ENCODE data around the gene TRAF1.

The TRAF1 gene

DNA sequence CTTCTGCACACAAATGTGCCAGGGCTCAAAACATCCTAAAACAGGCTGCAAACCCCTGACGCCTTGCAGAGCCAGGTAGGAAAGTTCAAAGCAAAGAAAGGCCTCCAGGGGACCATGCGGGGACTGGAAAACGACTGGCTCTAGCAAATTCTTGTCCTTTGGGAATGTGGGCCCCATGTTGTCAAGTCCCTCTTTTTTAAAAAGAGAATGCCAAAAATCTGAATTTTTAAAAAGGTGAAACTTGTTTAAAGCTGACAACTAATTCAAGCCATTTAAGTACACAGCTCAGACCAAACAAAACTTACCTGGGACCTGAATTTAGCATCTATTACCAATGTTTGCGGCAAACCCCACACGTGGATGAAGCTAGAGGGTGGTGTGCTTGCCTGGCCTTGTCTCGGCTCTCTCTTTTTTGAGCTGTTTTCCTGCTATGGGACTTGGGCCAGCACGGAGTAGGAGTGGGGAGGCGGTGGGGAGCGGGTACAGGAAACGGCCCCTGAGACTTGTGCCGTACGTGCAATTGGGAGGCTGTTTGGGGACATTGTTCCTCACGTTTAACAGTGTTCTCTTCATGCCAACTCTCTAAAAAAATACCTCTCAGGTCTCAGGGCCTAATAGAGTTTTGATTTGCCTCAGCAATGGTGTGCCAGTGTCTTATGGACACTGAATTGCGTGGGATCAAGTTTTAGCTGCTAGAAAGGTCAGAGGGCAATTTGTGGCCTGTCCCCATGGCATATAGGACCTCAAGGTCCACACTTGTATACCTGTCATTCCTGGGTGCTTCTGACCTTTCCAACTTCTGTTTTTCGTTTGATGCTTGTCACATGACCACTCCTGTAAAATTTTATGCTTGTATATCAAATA lies 34.5 kb downstream of the TRAF1 start:
- Histone ChIP-seq H3K4me1 (ENCODE audit: control insufficient read depth, insufficient read depth, low read length) (peaks cover 16% of the 10 kb centered on the region; the same call in 1 of the 2 replicates), H3K36me3 (ENCODE audit: control insufficient read depth, insufficient read depth, low read length) (no peaks in the 10 kb centered on the region), H3K4me3 (ENCODE audit: low read depth, low read length) (no peak overlapping the region), H3K9me3 (ENCODE audit: control insufficient read depth, insufficient read depth, low read depth, low read length) (no peaks in the 10 kb centered on the region), H3K9ac (ENCODE audit: low read length) (no peak overlapping the region), H3K27ac (ENCODE audit: low read depth, low read length) (no peak overlapping the region), H3K27me3 (ENCODE audit: control insufficient read depth, insufficient read depth, low read length) (peaks cover 23% of the 10 kb centered on the region)

GRCh38 chr9:120891245-120891883 lies 35.2 kb downstream of the TRAF1 start:
- H3K9me3 ChIP-seq (ENCODE audit: control insufficient read depth, insufficient read depth, low read depth, low read length): no peaks in the 10 kb centered on the region
- no peak overlapping the region for H3K27ac ChIP-seq (ENCODE audit: low read depth, low read length)
- H3K36me3 ChIP-seq (ENCODE audit: control insufficient read depth, insufficient read depth, low read length): no peaks in the 10 kb centered on the region
- peaks cover 14% of the 10 kb centered on the region; the same call in 1 of the 2 replicates for H3K4me1 ChIP-seq (ENCODE audit: control insufficient read depth, insufficient read depth, low read length)
- no peak overlapping the region for H3K9ac ChIP-seq (ENCODE audit: low read length)
- H3K4me3 ChIP-seq (ENCODE audit: low read depth, low read length): no peak overlapping the region
- peaks cover 23% of the 10 kb centered on the region for H3K27me3 ChIP-seq (ENCODE audit: control insufficient read depth, insufficient read depth, low read length)

DNA sequence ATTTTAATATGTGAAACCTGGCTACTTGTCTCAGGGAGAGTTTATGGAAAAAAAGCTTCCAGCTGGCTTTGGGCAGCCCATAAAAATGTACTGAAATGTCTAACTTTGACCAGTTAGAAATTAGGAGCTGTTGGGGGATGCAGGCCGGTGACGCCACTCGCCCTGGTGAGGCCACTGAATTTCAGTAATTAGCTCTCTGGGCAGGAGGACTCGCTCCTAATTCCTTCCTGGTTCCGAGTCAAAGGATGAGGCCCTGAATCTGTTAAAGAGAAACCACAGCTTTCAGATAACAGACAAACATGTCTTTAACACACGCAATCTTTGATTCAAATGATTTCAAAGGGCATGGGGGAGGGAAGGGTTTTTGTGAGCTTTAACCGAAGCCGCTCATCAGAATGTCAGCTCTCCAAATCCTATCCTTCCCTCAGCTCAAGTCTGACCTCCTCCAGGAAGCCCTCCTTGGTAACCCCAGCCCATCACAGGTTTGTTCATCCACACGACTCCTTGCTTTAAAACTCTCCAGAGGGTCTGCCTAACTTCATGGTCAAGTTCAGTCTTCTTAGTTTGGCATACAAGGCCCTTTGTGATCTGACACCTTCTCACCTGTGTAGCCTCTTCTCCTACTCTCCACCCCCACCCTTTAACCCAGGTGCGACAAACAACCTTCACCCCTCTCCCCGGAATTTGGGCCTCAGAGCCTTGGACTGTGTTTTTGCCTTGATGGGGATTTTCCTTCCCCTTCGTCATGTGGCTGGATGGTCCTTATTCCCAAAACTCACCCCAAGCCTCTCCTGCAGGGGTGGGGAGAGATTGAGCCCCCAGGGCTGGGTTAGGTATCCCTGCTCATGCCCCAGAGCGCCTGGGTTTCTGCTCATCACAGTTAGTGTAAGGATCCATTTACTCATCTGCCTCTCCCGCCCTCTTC lies 36.0 kb downstream of the TRAF1 start:
- H3K27ac ChIP-seq (ENCODE audit: low read depth, low read length): no peak overlapping the region
- no peaks in the 10 kb centered on the region for H3K9me3 ChIP-seq (ENCODE audit: control insufficient read depth, insufficient read depth, low read depth, low read length)
- H3K4me1 ChIP-seq (ENCODE audit: control insufficient read depth, insufficient read depth, low read length): peaks cover 14% of the 10 kb centered on the region; the same call in 1 of the 2 replicates
- no peaks in the 10 kb centered on the region for H3K36me3 ChIP-seq (ENCODE audit: control insufficient read depth, insufficient read depth, low read length)
- H3K4me3 ChIP-seq (ENCODE audit: low read depth, low read length): no peak overlapping the region
- no peak overlapping the region for H3K9ac ChIP-seq (ENCODE audit: low read length)
- peaks cover 23% of the 10 kb centered on the region for H3K27me3 ChIP-seq (ENCODE audit: control insufficient read depth, insufficient read depth, low read length)

- H3K9me3 ChIP-seq (ENCODE audit: control insufficient read depth, insufficient read depth, low read depth, low read length): no peaks in the 10 kb centered on the region
- H3K36me3 ChIP-seq (ENCODE audit: control insufficient read depth, insufficient read depth, low read length): no peaks in the 10 kb centered on the region
- H3K27ac ChIP-seq (ENCODE audit: low read depth, low read length): no peak overlapping the region
- no peak overlapping the region for H3K4me3 ChIP-seq (ENCODE audit: low read depth, low read length)
- peaks cover 14% of the 10 kb centered on the region; the same call in 1 of the 2 replicates for H3K4me1 ChIP-seq (ENCODE audit: control insufficient read depth, insufficient read depth, low read length)
- peaks cover 18% of the 10 kb centered on the region for H3K27me3 ChIP-seq (ENCODE audit: control insufficient read depth, insufficient read depth, low read length)
- no peak overlapping the region for H3K9ac ChIP-seq (ENCODE audit: low read length)
These were observed 36.9 kb downstream of the TRAF1 start for GRCh38 chr9:120889606-120890271.

DNA sequence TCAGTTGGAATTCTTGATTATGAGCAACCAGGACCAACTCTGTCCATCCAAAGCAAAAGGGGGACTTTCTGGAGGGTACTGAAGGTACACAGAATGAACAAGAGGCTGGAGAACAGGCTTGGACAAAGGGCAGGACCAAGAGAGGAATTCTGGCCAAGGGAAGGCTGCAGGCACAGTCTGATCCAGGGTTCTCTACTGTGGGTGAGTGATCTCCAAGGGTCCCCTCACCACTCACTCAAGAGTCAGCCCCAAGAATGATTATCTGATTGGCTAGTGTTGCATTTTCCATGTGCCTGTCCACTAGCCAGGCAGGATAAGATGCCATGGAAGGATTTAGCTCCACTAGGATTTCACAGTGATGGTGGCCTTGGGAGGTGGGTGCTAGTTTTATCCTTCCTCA lies 38.0 kb downstream of the TRAF1 start:
- H3K4me1 ChIP-seq (ENCODE audit: control insufficient read depth, insufficient read depth, low read length): peaks cover 9% of the 10 kb centered on the region; the same call in 1 of the 2 replicates
- H3K9me3 ChIP-seq (ENCODE audit: control insufficient read depth, insufficient read depth, low read depth, low read length): no peaks in the 10 kb centered on the region
- no peaks in the 10 kb centered on the region for H3K36me3 ChIP-seq (ENCODE audit: control insufficient read depth, insufficient read depth, low read length)
- no peak overlapping the region for H3K27ac ChIP-seq (ENCODE audit: low read depth, low read length)
- peaks cover 8% of the 10 kb centered on the region for H3K27me3 ChIP-seq (ENCODE audit: control insufficient read depth, insufficient read depth, low read length)
- H3K9ac ChIP-seq (ENCODE audit: low read length): no peak overlapping the region
- H3K4me3 ChIP-seq (ENCODE audit: low read depth, low read length): no peak overlapping the region

- no peak overlapping the region for H3K27ac ChIP-seq (ENCODE audit: low read depth, low read length)
- no peaks in the 10 kb centered on the region for H3K9me3 ChIP-seq (ENCODE audit: control insufficient read depth, insufficient read depth, low read depth, low read length)
- no peaks in the 10 kb centered on the region for H3K36me3 ChIP-seq (ENCODE audit: control insufficient read depth, insufficient read depth, low read length)
- H3K27me3 ChIP-seq (ENCODE audit: control insufficient read depth, insufficient read depth, low read length): no peaks in the 10 kb centered on the region
- no peak overlapping the region for H3K9ac ChIP-seq (ENCODE audit: low read length)
- peaks cover 9% of the 10 kb centered on the region; the same call in 1 of the 2 replicates for H3K4me1 ChIP-seq (ENCODE audit: control insufficient read depth, insufficient read depth, low read length)
- no peak overlapping the region for H3K4me3 ChIP-seq (ENCODE audit: low read depth, low read length)
These were observed 40.1 kb downstream of the TRAF1 start for GRCh38 chr9:120886490-120886967.

GRCh38 chr9:120885958-120886357 lies 40.6 kb downstream of the TRAF1 start:
- peaks cover 5% of the 10 kb centered on the region; the same call in 1 of the 2 replicates for H3K4me1 ChIP-seq (ENCODE audit: control insufficient read depth, insufficient read depth, low read length)
- no peak overlapping the region for H3K27ac ChIP-seq (ENCODE audit: low read depth, low read length)
- no peak overlapping the region for H3K4me3 ChIP-seq (ENCODE audit: low read depth, low read length)

DNA sequence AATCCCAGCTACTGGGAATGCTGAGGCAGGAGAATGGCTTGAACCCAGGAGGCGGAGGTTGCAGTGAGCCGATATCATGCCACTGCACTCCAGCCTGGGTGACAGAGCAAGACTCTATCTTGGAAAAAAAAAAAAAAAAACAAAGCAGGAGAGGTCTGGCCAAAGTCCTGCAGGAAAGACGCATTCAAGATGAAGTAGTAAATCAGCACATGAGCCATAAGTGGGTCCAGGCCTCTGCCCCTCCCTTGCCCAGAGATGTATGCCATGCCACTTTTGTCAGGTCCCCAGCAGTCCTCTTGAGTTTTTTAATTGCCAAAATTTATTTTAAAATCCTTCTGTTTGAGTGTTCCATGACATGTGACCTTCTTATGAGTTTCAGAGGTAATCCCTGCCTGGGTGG lies 41.1 kb downstream of the TRAF1 start:
- Histone ChIP-seq H3K4me1 (ENCODE audit: control insufficient read depth, insufficient read depth, low read length) (peaks cover 2% of the 10 kb centered on the region; the same call in 1 of the 2 replicates), H3K27me3 (ENCODE audit: control insufficient read depth, insufficient read depth, low read length) (no peaks in the 10 kb centered on the region), H3K9ac (ENCODE audit: low read length) (no peak overlapping the region), H3K36me3 (ENCODE audit: control insufficient read depth, insufficient read depth, low read length) (no peaks in the 10 kb centered on the region), H3K27ac (ENCODE audit: low read depth, low read length) (no peak overlapping the region), H3K4me3 (ENCODE audit: low read depth, low read length) (no peak overlapping the region), H3K9me3 (ENCODE audit: control insufficient read depth, insufficient read depth, low read depth, low read length) (no peaks in the 10 kb centered on the region)

More at GRCh38 chr9:120885958-120886357, 40.6 kb downstream of the TRAF1 start:
- no peaks in the 10 kb centered on the region for H3K36me3 ChIP-seq (ENCODE audit: control insufficient read depth, insufficient read depth, low read length)
- no peak overlapping the region for H3K9ac ChIP-seq (ENCODE audit: low read length)
- no peaks in the 10 kb centered on the region for H3K9me3 ChIP-seq (ENCODE audit: control insufficient read depth, insufficient read depth, low read depth, low read length)
- H3K27me3 ChIP-seq (ENCODE audit: control insufficient read depth, insufficient read depth, low read length): no peaks in the 10 kb centered on the region

DNA sequence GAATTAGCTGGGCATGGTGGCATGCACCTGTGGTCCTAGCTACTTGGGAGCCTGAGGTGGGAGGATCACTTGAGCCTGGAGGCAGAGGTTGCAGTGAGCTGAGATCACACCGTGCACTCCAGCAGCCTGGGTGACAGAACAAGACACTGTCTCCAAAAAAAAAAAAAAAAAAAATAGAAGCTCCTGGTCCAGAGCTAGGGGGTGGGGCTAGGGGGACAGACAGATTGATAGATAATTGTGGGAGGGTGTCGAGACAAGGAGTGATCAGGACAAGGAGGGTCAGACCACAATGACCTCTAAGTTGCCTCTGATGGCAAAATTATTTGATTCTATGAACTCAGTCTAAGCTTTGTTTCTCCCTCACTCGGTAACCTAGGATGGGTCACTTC lies 43.0 kb downstream of the TRAF1 start:
- Histone ChIP-seq H3K4me1 (ENCODE audit: control insufficient read depth, insufficient read depth, low read length) (peaks cover 2% of the 10 kb centered on the region), H3K9ac (ENCODE audit: low read length) (no peak overlapping the region), H3K4me3 (ENCODE audit: low read depth, low read length) (no peak overlapping the region), H3K27ac (ENCODE audit: low read depth, low read length) (no peak overlapping the region), H3K9me3 (ENCODE audit: control insufficient read depth, insufficient read depth, low read depth, low read length) (no peaks in the 10 kb centered on the region), H3K27me3 (ENCODE audit: control insufficient read depth, insufficient read depth, low read length) (peaks cover 4% of the 10 kb centered on the region; the same call in 1 of the 2 replicates), H3K36me3 (ENCODE audit: control insufficient read depth, insufficient read depth, low read length) (no peaks in the 10 kb centered on the region)

DNA sequence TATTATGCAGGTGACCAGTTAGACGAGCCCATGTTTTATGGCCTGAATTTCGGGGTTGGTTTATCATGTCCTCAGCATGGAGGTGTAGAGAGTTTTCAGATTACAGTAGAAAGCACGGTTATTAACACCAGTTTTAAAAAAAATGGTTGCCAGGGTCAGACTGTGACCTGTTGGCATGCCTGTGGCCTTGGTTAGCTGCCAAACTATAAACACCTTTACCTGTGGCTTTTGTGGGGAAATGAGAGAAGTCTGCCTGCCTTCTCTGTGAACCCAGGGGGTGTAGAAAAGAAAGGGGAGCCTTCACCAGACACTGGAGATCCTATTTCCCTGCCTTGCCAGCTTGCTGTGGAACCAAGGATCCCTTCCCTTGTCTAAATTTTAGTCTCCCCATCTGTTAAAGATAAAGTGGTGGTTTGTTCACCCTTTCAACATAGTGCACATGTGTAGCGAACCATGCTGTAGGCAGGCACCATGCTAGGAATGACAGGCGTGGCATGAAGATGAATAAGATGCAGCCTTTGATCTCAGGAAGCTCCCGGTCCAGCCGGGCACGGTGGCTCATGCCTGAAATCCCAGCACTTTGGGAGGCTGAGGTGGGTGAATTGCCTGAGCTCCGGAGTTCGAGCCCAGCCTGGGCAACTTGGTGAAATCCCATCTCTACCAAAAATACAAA lies 43.5 kb downstream of the TRAF1 start:
- no peaks in the 10 kb centered on the region for H3K36me3 ChIP-seq (ENCODE audit: control insufficient read depth, insufficient read depth, low read length)
- peaks cover 8% of the 10 kb centered on the region for H3K4me1 ChIP-seq (ENCODE audit: control insufficient read depth, insufficient read depth, low read length)
- H3K4me3 ChIP-seq (ENCODE audit: low read depth, low read length): no peak overlapping the region
- H3K27me3 ChIP-seq (ENCODE audit: control insufficient read depth, insufficient read depth, low read length): peaks cover 9% of the 10 kb centered on the region; the same call in 1 of the 2 replicates
- no peaks in the 10 kb centered on the region for H3K9me3 ChIP-seq (ENCODE audit: control insufficient read depth, insufficient read depth, low read depth, low read length)
- H3K27ac ChIP-seq (ENCODE audit: low read depth, low read length): no peak overlapping the region
- no peak overlapping the region for H3K9ac ChIP-seq (ENCODE audit: low read length)
